NCI-H2081 (cell line): ENCODE data around the gene PKHD1.

Experiments
- DNase-seq, 2 experiments: peaks; one replicate each; lab custom pipeline; 2025; lab: John Stamatoyannopoulos, UW

PKHD1 gene

GRCh38 chr6:51619042-51619799, 468.2 kb downstream of the PKHD1 start:
- no peak for DNase-seq

GRCh38 chr6:51618563-51618962, 468.9 kb downstream of the PKHD1 start:
- DNase-seq: no peak

- DNase-seq: no peak
Measured at GRCh38 chr6:51617751-51618150, 469.7 kb downstream of the PKHD1 start.

GRCh38 chr6:51616243-51616642, 471.2 kb downstream of the PKHD1 start:
- no peak for DNase-seq

GRCh38 chr6:51614725-51615124, 472.7 kb downstream of the PKHD1 start:
- DNase-seq: no peak

- peak in 1 of 2 experiments; percentile 18 for DNase-seq
Measured at GRCh38 chr6:51613558-51613957, 473.9 kb downstream of the PKHD1 start.

- DNase-seq: no peak
Measured at GRCh38 chr6:51608932-51609331, 478.5 kb downstream of the PKHD1 start.

GRCh38 chr6:51608383-51608782, 479.0 kb downstream of the PKHD1 start:
- DNase-seq: no peak

- DNase-seq: no peak
Measured at GRCh38 chr6:51600514-51600913, 486.9 kb downstream of the PKHD1 start.

GRCh38 chr6:51598171-51598570, 489.2 kb downstream of the PKHD1 start:
- no peak for DNase-seq

GRCh38 chr6:51594981-51595380, 492.4 kb downstream of the PKHD1 start:
- no peak for DNase-seq

- no peak for DNase-seq
Measured at GRCh38 chr6:51585264-51585663, 502.1 kb downstream of the PKHD1 start.

- DNase-seq: no peak
Measured at GRCh38 chr6:51584163-51584562, 503.2 kb downstream of the PKHD1 start.

- no peak for DNase-seq
Measured at GRCh38 chr6:51578994-51579393, 508.4 kb downstream of the PKHD1 start.

GRCh38 chr6:51578362-51578761, 509.1 kb downstream of the PKHD1 start:
- no peak for DNase-seq

GRCh38 chr6:51574040-51574439, 513.4 kb downstream of the PKHD1 start:
- DNase-seq: no peak

- DNase-seq: no peak
Measured at GRCh38 chr6:51571168-51571567, 516.2 kb downstream of the PKHD1 start.

- DNase-seq: no peak
Measured at GRCh38 chr6:51570168-51570921, 517.1 kb downstream of the PKHD1 start.

GRCh38 chr6:51569594-51569993, 517.8 kb downstream of the PKHD1 start:
- peak in 1 of 2 experiments; percentile 0 for DNase-seq

- DNase-seq: no peak
Measured at GRCh38 chr6:51568771-51569170, 518.6 kb downstream of the PKHD1 start.

GRCh38 chr6:51565472-51565871, 521.9 kb downstream of the PKHD1 start:
- DNase-seq: no peak
